ENCODE results near the gene CCDC27.

The CCDC27 gene

DNA sequence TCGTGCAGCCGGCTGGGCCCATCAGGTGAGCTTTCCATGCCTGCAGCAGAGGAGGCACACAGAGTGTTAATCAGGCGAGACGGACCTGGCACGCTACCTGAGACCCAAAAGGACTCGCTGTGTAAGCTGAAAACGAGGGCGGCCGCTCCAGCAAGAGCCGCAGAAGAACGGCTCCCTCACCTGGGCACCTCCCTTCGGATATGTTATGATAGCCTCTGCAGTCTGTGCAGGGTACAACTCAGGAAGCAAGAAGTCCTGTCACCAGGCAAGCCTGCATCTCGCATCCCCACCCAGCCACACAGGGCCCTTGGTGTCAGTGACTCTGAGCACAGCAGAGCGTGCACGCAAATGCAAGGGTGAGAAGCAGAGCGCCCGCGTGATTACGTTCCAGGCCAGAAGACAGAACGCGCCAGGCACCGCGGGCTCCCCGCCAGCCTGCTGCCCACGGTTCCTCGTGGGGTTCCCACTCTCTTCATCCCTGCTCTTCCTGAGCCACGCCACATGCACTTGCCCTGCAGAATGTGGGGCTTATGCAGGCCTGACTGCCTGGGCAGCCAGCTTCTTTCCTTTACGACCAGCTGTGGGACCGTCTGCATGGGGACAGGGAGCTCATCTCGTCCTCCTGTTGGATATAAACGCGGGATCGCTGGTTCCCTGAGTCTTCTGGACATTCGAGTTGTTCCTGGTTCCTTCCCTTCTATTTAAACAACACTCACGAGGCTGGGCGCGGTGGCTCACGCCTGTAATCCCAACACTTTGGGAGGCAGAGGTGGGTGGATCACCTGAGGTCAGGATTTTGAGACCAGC lies 64.3 kb downstream of the CCDC27 start:
- Histone ChIP-seq H3K9me3 (ENCODE audit: control insufficient read depth in 5 of 5, low read length in 5 of 5) (no peaks in the 10 kb centered on the region), H3K27ac (ENCODE audit: low read depth, low read length) (no peak overlapping the region), H3K4me1 (ENCODE audit: control insufficient read depth in 5 of 5, insufficient read depth in 5 of 5, low read length in 5 of 5) (no peaks in the 10 kb centered on the region), H3K27me3 (ENCODE audit: control insufficient read depth in 5 of 5, insufficient read depth in 4 of 5, low read length in 5 of 5) (no peaks in the 10 kb centered on the region), H3K4me3 (ENCODE audit: low read depth in 1 of 5, low read length in 5 of 5) (no peak overlapping the region), H3K36me3 (ENCODE audit: control insufficient read depth in 5 of 5, insufficient read depth in 5 of 5, low read length in 5 of 5) (peaks cover 3 to 66% (median 55%) of the 10 kb centered on the region in 5 donors), H3K9ac (ENCODE audit: low read length in 5 of 5) (no peak overlapping the region)

DNA sequence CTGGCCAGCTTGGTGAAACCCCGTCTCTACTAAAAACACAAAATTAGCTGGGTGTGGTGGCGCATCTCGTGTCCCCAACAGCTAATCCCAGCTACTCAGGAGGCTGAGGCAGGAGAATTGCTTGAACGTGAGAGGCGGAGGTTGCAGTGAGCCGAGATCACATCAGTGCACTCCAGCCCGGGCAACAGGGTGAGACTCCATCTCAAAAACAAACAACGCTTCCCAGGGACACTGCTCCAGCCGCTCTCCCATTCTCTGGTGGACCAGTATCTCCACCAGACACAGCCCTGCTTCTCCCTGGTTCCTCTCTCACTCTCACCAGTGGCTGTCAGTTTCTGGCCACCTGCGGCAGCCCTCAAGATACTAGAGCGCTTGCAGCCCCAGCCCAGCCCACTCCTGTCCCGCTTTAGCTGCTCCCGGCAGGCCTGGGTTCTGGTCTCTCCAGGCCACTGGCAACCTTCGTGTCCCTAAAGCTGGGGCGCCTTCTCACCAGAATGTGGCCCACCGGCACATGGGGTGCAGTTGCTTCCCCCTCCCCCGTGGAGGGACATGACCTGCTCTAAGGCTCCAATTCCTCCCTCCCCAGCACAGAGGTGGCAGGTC lies 65.0 kb downstream of the CCDC27 start:
- H3K27ac ChIP-seq (ENCODE audit: low read depth, low read length) = no peak overlapping the region
- H3K27me3 ChIP-seq (ENCODE audit: control insufficient read depth in 5 of 5, insufficient read depth in 4 of 5, low read length in 5 of 5) = no peaks in the 10 kb centered on the region
- H3K36me3 ChIP-seq (ENCODE audit: control insufficient read depth in 5 of 5, insufficient read depth in 5 of 5, low read length in 5 of 5) = peaks cover 3 to 73% (median 62%) of the 10 kb centered on the region in 5 donors
- no peaks in the 10 kb centered on the region for H3K9me3 ChIP-seq (ENCODE audit: control insufficient read depth in 5 of 5, low read length in 5 of 5)
- no peaks in the 10 kb centered on the region for H3K4me1 ChIP-seq (ENCODE audit: control insufficient read depth in 5 of 5, insufficient read depth in 5 of 5, low read length in 5 of 5)
- H3K4me3 ChIP-seq (ENCODE audit: low read depth in 1 of 5, low read length in 5 of 5) = no peak overlapping the region
- H3K9ac ChIP-seq (ENCODE audit: low read length in 5 of 5) = no peak overlapping the region

DNA sequence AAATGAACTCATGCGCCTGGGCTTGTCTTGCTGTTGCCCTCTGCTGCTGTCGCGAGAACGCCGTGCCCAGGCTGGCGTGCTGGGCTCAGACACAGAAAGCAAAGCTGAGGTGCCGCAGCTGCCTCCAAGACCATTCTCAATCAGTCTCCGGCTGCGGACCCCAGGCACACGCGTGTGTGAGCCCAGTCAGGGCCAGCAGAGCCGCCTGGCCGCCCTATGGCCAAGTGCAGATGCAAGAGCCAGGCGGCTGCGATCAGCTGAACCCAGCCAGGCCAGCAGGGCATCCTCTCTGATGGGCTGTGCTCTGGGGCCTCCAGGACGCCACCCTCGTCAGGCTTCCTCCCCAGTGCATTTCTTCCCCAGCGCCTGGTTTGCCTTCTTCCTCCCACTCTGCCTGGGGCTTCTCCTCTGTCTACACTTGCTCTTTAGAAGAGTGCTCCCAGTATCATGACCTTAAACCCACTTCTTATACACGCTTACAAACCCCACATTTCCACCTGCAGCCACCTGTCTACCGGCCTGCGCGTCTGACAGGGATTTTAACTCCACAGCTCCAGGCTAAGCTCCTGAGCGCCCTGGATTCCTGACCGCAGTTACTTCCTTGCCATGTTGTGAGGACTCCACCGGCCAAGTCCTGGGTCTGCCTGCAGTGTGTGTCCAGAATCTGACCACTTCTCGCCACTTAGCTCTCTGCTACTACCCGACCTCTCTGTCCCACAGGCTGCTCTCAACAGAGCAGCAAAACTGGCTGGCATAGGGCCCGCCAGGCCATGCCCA lies 65.8 kb downstream of the CCDC27 start:
- Histone ChIP-seq H3K27ac (ENCODE audit: low read depth, low read length) (no peak overlapping the region), H3K4me1 (ENCODE audit: control insufficient read depth in 5 of 5, insufficient read depth in 5 of 5, low read length in 5 of 5) (no peaks in the 10 kb centered on the region), H3K9ac (ENCODE audit: low read length in 5 of 5) (no peak overlapping the region), H3K36me3 (ENCODE audit: control insufficient read depth in 5 of 5, insufficient read depth in 5 of 5, low read length in 5 of 5) (peaks cover 3 to 80% (median 70%) of the 10 kb centered on the region in 5 donors), H3K27me3 (ENCODE audit: control insufficient read depth in 5 of 5, insufficient read depth in 4 of 5, low read length in 5 of 5) (no peaks in the 10 kb centered on the region), H3K9me3 (ENCODE audit: control insufficient read depth in 5 of 5, low read length in 5 of 5) (no peaks in the 10 kb centered on the region), H3K4me3 (ENCODE audit: low read depth in 1 of 5, low read length in 5 of 5) (no peak overlapping the region)

DNA sequence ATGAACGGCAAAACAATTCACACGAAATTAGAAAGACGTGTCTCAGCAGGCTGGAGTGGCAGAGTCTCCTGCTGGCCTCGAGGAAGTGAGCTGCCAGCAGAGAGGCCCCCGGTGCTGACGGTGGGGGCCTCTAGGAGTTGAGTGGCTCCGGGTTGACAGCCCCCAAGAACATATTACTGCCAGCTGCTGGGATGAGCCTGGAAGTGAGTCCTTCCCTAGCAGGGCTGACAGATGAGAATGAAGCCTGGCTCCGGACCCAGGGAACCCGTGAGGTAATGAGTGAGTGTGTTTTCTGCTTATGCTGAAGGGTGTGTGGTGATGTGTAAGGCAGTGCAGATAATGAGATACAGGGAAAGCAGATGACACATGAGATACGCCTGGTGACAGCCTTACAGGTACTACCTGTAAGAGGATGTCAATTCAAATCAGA lies 67.5 kb downstream of the CCDC27 start:
- H3K27ac ChIP-seq (ENCODE audit: low read depth, low read length) = no peak overlapping the region
- no peaks in the 10 kb centered on the region for H3K9me3 ChIP-seq (ENCODE audit: control insufficient read depth in 5 of 5, low read length in 5 of 5)
- H3K9ac ChIP-seq (ENCODE audit: low read length in 5 of 5) = no peak overlapping the region
- H3K27me3 ChIP-seq (ENCODE audit: control insufficient read depth in 5 of 5, insufficient read depth in 4 of 5, low read length in 5 of 5) = no peaks in the 10 kb centered on the region
- no peak overlapping the region for H3K4me3 ChIP-seq (ENCODE audit: low read depth in 1 of 5, low read length in 5 of 5)
- no peaks in the 10 kb centered on the region for H3K4me1 ChIP-seq (ENCODE audit: control insufficient read depth in 5 of 5, insufficient read depth in 5 of 5, low read length in 5 of 5)
- H3K36me3 ChIP-seq (ENCODE audit: control insufficient read depth in 5 of 5, insufficient read depth in 5 of 5, low read length in 5 of 5) = peaks cover 3 to 85% (median 75%) of the 10 kb centered on the region in 5 donors

DNA sequence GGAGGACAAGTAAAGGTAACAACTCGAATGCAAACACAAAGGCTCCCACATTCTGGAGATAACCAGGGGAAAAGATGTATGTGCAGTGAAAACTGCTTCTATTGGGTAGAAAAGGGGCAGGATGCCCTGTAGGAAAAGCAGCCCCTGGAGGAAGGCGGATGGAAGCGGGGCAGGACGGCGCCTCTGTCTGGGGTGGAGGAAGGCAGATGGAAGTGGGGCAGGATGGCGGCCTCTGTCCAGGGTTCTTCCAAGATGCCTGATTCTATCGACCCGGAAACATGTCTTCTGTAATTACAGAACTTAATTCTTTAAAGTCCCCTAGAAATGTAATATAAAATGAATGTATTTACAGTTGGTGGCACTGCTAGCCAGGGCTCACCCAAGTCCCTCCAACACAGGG lies 68.1 kb downstream of the CCDC27 start:
- Histone ChIP-seq H3K36me3 (ENCODE audit: control insufficient read depth in 5 of 5, insufficient read depth in 5 of 5, low read length in 5 of 5) (peaks cover 3 to 84% (median 73%) of the 10 kb centered on the region in 5 donors), H3K9me3 (ENCODE audit: control insufficient read depth in 5 of 5, low read length in 5 of 5) (no peaks in the 10 kb centered on the region)

GRCh38 chr1:3821004-3821403 lies 68.8 kb downstream of the CCDC27 start:
- no peaks in the 10 kb centered on the region for H3K27me3 ChIP-seq (ENCODE audit: control insufficient read depth in 5 of 5, insufficient read depth in 4 of 5, low read length in 5 of 5)
- H3K9ac ChIP-seq (ENCODE audit: low read length in 5 of 5) = no peak overlapping the region
- H3K27ac ChIP-seq (ENCODE audit: low read depth, low read length) = no peak overlapping the region
- peaks cover 3 to 84% (median 74%) of the 10 kb centered on the region in 5 donors for H3K36me3 ChIP-seq (ENCODE audit: control insufficient read depth in 5 of 5, insufficient read depth in 5 of 5, low read length in 5 of 5)
- H3K4me3 ChIP-seq (ENCODE audit: low read depth in 1 of 5, low read length in 5 of 5) = no peak overlapping the region
- H3K4me1 ChIP-seq (ENCODE audit: control insufficient read depth in 5 of 5, insufficient read depth in 5 of 5, low read length in 5 of 5) = no peaks in the 10 kb centered on the region
- H3K9me3 ChIP-seq (ENCODE audit: control insufficient read depth in 5 of 5, low read length in 5 of 5) = no peaks in the 10 kb centered on the region

More for the DNA sequence above, 68.1 kb downstream of the CCDC27 start:
- H3K4me1 ChIP-seq (ENCODE audit: control insufficient read depth in 5 of 5, insufficient read depth in 5 of 5, low read length in 5 of 5) = no peaks in the 10 kb centered on the region
- H3K9ac ChIP-seq (ENCODE audit: low read length in 5 of 5) = no peak overlapping the region
- no peaks in the 10 kb centered on the region for H3K27me3 ChIP-seq (ENCODE audit: control insufficient read depth in 5 of 5, insufficient read depth in 4 of 5, low read length in 5 of 5)
- H3K27ac ChIP-seq (ENCODE audit: low read depth, low read length) = no peak overlapping the region
- H3K4me3 ChIP-seq (ENCODE audit: low read depth in 1 of 5, low read length in 5 of 5) = no peak overlapping the region
